SJSA1 (cell line): Measurements from ENCODE around the gene EDAR. TPM values are rescaled to one million over a fixed set of nuclear protein-coding genes. Genes with fewer than 3 reads are reported as not detected.

Experiments
- DNase-seq, 2 experiments: peaks; one replicate each; pipeline ENCODE4 v3.0.0-alpha.2; 2015 to 2020; ENCODE audit warnings: low spot score in 2 of 2, low read depth in 1 of 2
- H3K27ac ChIP-seq: fragments of 250-450 bp; sonication (Bioruptor Pico); 2 replicates; pipeline ENCODE4 v1.5.1; 2020; ENCODE audit warnings: mild to moderate bottlenecking, moderate library complexity
- H3K27me3 ChIP-seq: fragments of 250-450 bp; sonication (Bioruptor Pico); replicated peaks from 2 replicates; pipeline ENCODE4 v1.5.1; 2020; ENCODE audit warnings: mild to moderate bottlenecking, moderate library complexity
- H3K36me3 ChIP-seq: fragments of 250-450 bp; sonication (Bioruptor Pico); 2 replicates; pipeline ENCODE4 v1.5.1; 2020; ENCODE audit warnings: mild to moderate bottlenecking
- H3K4me1 ChIP-seq: fragments of 250-450 bp; sonication (Bioruptor Pico); replicated peaks from 2 replicates; pipeline ENCODE4 v1.6.1; 2021; ENCODE audit warnings: mild to moderate bottlenecking
- H3K4me3 ChIP-seq: fragments of 250-450 bp; sonication (Bioruptor Pico); 2 replicates; pipeline ENCODE4 v1.5.1; 2020; ENCODE audit warnings: mild to moderate bottlenecking
- H3K9me3 ChIP-seq: fragments of 250-450 bp; sonication (Bioruptor Pico); replicated peaks from 2 replicates; pipeline ENCODE4 v1.5.1; 2020; ENCODE audit warnings: mild to moderate bottlenecking
- total RNA-seq: library from RNA; depleted of rRNA; stranded (reverse); fragments of >200 nt; shearing (Covaris generic); gene quantifications from 2 replicates; pipeline ENCODE4 v1.2.3, GENCODE V29; 2014

The EDAR gene
- total RNA-seq, 1 experiment from 2014 or later = not detected

DNA sequence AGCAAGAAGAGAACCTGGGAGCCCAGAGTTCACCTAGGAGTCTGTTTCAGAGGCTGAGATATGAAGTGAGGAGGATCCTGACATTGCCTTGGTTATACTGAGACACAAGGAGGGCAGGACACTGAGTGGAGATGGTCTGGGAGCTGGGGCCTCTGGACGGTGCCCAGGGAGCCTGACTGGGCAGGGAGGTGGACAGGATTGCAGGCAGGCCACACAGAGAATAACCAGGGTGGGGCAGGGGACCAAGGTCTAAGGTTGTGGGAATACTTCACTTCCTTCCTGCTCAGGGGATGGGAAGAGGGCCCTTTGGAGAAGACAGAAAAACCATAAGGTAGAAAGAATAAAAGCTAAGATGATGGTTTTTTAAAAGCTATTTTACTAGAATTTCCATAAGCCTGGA is 18.7 kb downstream of the EDAR start:
- peaks cover 11% of the 10 kb centered on the region for H3K27me3 ChIP-seq
- no peak for DNase-seq
- no peaks in the 10 kb centered on the region for H3K36me3 ChIP-seq
- no peak overlapping the region for H3K27ac ChIP-seq
- no peaks in the 10 kb centered on the region; the same call in 1 of the 2 replicates for H3K4me1 ChIP-seq
- H3K4me3 ChIP-seq = no peak overlapping the region
- H3K9me3 ChIP-seq = no peaks in the 10 kb centered on the region; the same call in 1 of the 2 replicates

GRCh38 chr2:108969856-108970255 is 19.2 kb downstream of the EDAR start:
- Histone ChIP-seq H3K27ac (no peak overlapping the region), H3K36me3 (no peaks in the 10 kb centered on the region), H3K9me3 (no peaks in the 10 kb centered on the region; the same call in 1 of the 2 replicates), H3K4me3 (no peak overlapping the region), H3K27me3 (peaks cover 11% of the 10 kb centered on the region), H3K4me1 (no peaks in the 10 kb centered on the region; the same call in 1 of the 2 replicates)
- DNase-seq = no peak

DNA sequence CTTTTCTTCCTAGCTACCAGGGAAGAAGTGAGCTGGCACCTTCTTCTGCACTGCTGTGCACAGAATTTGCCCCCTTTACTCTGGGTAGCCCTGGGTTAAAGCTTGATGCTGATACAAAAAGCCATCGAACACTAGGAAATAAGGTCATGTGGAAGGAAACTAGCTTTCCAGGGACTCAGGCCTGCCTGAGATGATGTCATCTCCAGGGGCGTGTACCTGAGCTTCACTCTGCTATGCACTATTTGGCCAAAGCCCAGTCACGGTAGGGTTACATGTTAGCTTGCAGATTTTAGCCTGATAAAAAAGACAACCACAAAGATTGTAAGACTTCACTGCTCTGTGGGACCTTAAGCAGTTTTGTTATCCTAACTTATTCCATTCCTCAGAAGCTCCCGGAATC is 20.4 kb downstream of the EDAR start:
- Histone ChIP-seq H3K27ac (no peak overlapping the region), H3K4me1 (no peaks in the 10 kb centered on the region; the same call in 1 of the 2 replicates), H3K9me3 (no peaks in the 10 kb centered on the region; the same call in 1 of the 2 replicates), H3K36me3 (no peaks in the 10 kb centered on the region), H3K4me3 (no peak overlapping the region), H3K27me3 (peaks cover 11% of the 10 kb centered on the region; the same call in 1 of the 2 replicates)
- DNase-seq = no peak

DNA sequence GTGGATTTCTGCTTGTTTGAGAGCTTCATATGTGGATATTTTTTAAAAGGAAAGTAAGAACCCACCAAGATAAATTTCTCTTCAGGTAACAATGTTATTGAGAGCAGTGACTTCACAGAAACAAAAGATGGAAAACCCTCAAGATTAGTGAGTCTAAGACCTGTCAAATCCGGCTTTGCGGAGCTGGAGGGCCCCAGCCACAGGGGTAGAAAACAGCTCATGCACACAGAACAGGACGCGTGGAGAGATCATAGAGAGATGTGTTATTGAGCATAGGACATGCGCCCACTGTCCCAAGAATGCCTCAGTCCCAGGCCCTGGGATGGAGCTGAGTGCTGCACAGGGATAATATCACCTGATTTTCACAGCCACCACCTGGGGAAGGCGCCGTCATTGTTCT is 21.3 kb downstream of the EDAR start:
- Histone ChIP-seq H3K27me3 (peaks cover 11% of the 10 kb centered on the region; the same call in 1 of the 2 replicates), H3K9me3 (no peaks in the 10 kb centered on the region), H3K27ac (no peak overlapping the region), H3K4me1 (no peaks in the 10 kb centered on the region; the same call in 1 of the 2 replicates), H3K4me3 (no peak overlapping the region), H3K36me3 (no peaks in the 10 kb centered on the region)
- DNase-seq = no peak

GRCh38 chr2:108965540-108966289 is 23.3 kb downstream of the EDAR start:
- H3K36me3 ChIP-seq = no peaks in the 10 kb centered on the region
- no peak for DNase-seq
- no peaks in the 10 kb centered on the region for H3K4me1 ChIP-seq
- H3K27ac ChIP-seq = no peak overlapping the region
- no peak overlapping the region for H3K4me3 ChIP-seq
- H3K9me3 ChIP-seq = no peaks in the 10 kb centered on the region
- H3K27me3 ChIP-seq = peaks cover 11% of the 10 kb centered on the region; the same call in 1 of the 2 replicates

DNA sequence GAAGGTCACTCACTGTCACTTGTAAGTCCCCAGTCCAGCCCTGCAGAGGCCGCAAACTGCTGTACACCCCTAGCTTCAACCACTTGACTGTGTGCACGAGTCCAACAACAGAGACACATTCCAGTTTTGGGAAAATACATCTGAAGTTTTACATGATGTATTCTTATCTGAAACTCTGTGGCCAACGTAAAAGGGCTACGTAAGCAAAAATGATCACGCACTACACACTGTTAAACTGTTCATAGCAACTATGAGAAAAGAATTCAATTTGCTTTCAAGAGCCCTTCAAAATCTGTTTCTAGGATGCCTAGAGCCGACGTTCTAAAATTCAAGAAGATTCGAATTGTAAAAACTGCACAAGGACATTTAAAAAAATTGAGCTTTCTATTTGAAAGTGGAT is 26.0 kb downstream of the EDAR start:
- Histone ChIP-seq H3K4me3 (no peak overlapping the region), H3K36me3 (no peaks in the 10 kb centered on the region), H3K27ac (no peak overlapping the region), H3K4me1 (no peaks in the 10 kb centered on the region), H3K27me3 (0 out of 2 replicates have a peak, but pooled peaks cover 5% of the 10 kb centered on the region), H3K9me3 (no peaks in the 10 kb centered on the region)
- no peak for DNase-seq

DNA sequence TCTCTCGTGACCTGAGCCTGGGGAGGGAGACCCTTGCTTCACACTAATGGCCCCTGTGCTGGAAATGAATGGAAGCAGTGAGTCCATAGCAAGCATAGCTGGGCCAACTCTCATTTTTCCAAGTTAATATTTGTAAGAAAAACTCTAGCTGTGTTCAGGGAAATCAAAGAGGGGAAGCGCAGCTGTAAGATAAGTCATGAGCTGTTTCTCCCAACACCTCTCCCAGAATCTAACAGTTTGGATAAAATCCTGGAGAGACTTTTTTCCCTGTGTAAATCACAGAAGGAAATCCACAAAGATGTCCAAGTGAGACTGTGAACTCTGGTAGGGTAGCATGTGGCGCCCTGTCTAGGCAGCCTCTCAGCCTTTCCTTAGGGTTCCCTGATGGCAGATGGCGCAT is 27.2 kb downstream of the EDAR start:
- no peaks in the 10 kb centered on the region for H3K27me3 ChIP-seq
- H3K9me3 ChIP-seq = no peaks in the 10 kb centered on the region
- no peaks in the 10 kb centered on the region for H3K36me3 ChIP-seq
- no peaks in the 10 kb centered on the region for H3K4me1 ChIP-seq
- no peak overlapping the region for H3K4me3 ChIP-seq
- no peak for DNase-seq
- H3K27ac ChIP-seq = no peak overlapping the region

GRCh38 chr2:108960006-108960405 is 29.0 kb downstream of the EDAR start:
- Histone ChIP-seq H3K4me3 (no peak overlapping the region), H3K9me3 (no peaks in the 10 kb centered on the region), H3K36me3 (no peaks in the 10 kb centered on the region), H3K27ac (no peak overlapping the region), H3K27me3 (no peaks in the 10 kb centered on the region), H3K4me1 (no peaks in the 10 kb centered on the region)
- DNase-seq = no peak

DNA sequence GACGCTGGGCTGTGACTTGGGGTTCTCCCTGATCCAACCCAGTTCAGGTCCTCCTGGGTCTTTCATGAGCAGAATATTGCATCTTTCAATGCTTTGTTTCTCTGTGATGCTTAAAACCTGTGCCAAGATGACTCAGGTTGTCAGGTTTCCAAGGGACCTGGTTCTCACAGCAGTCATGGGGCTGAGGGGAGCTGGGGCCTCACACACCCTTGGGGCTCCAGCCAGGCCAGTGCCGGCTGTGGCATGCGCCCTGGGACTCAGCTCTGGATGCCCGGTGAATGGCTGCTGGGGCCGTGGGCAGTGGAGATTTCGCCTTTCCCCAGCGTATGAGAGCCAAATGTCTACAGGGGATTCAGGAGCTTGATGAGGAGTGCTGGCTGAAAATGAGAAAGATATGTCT is 29.6 kb downstream of the EDAR start:
- H3K27me3 ChIP-seq = no peaks in the 10 kb centered on the region
- no peaks in the 10 kb centered on the region for H3K36me3 ChIP-seq
- DNase-seq = no peak
- no peaks in the 10 kb centered on the region for H3K4me1 ChIP-seq
- H3K9me3 ChIP-seq = no peaks in the 10 kb centered on the region
- no peak overlapping the region for H3K27ac ChIP-seq
- no peak overlapping the region for H3K4me3 ChIP-seq

DNA sequence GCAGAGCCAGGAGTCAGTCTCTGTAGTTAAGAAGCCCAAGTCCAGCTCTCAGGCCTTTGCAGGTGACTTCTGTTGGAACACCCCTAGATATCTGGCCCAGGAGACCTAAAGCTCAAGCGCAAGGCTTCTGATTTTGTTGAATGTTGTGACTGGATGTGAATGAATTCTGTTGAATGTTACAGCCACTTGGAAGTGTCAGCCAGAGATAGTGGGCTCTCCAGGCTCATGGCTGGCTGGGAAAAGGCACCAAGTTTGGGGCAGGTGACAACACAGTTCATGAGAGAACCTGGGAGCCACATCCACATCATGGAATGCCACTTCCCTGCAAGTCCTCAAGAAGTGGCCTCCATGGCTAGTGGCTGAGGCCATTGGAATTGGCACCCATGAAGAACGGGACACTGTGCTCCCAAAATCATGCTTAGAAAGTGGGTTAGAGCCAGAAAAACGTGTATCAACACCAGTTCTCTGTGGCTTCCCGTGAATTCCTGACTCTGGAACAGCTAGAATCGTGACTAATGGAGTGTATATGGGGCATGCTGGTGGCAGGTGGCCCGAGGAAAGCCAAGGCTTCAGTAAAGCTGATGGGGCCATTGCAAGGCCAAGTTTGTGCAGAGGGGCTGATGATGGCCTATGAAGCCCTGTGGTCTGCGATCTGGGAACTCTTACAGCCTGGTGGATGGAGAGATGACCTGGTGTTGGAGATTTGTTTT is 30.2 kb downstream of the EDAR start:
- H3K36me3 ChIP-seq = no peaks in the 10 kb centered on the region
- no peak overlapping the region for H3K4me3 ChIP-seq
- no peaks in the 10 kb centered on the region for H3K27me3 ChIP-seq
- no peak overlapping the region for H3K27ac ChIP-seq
- H3K4me1 ChIP-seq = no peaks in the 10 kb centered on the region
- no peaks in the 10 kb centered on the region for H3K9me3 ChIP-seq
- no peak for DNase-seq

GRCh38 chr2:108958002-108958401 is 31.0 kb downstream of the EDAR start:
- H3K4me3 ChIP-seq = no peak overlapping the region
- H3K9me3 ChIP-seq = no peaks in the 10 kb centered on the region; the same call in 1 of the 2 replicates
- no peak overlapping the region for H3K27ac ChIP-seq
- H3K4me1 ChIP-seq = no peaks in the 10 kb centered on the region
- H3K36me3 ChIP-seq = no peaks in the 10 kb centered on the region
- DNase-seq = no peak
- H3K27me3 ChIP-seq = no peaks in the 10 kb centered on the region

DNA sequence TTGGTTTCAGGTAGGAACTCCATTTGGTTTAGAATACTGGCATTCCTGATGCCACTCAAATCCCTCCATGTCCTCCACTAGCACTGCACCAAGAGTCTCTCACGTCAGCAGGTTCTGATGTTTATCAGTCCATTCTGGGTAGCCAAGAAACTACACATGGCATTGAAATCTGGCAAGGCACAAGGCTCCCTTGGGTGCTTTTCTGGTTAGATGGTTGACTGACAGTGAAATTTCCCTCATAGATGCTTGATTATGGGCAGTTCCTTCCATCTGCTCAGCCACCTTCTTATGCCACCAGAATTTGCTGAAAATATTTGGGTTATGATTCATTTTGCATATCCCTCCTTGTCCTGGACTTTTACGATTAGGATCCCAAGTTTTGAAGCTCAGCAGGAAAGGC is 32.6 kb downstream of the EDAR start:
- Histone ChIP-seq H3K9me3 (no peaks in the 10 kb centered on the region; the same call in 1 of the 2 replicates), H3K4me3 (no peak overlapping the region)

DNA sequence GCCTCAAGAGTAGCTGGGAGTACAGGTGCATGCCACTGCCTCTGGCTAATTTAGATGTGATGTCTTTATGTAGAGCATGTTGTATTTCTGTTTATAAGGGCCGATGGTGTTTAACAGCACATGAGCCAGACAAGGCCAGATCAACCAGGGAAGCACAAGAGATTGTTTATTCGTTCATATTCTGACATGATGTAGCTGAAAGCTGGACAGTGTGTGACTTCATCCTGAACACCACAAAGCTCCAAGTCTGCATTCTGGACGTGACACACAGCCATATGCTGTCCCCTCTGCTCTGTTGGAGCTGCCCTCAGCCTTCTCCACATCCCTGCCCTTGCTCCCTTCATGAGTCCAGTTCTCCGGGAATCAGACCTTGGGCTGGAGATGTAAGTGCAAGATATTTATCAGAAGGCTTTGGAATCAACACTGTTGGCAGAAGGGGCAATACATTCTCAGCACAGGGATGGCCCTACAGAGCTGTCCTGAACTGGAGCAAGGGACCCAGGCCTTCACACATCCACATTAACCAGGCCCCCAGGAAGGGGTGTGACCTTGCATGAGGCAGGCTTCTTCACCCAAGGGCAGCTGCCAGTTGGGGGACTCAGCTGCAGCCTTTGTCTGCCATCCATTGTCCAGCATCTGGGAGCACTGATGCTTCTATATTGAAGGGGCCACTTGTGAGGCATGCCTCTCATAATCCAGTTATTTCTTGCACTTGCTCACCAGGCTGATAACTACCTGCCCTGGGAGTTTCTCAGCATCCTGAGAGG is 38.5 kb downstream of the EDAR start:
- no peaks in the 10 kb centered on the region for H3K4me1 ChIP-seq
- H3K9me3 ChIP-seq = peaks cover 2% of the 10 kb centered on the region
- H3K4me3 ChIP-seq = no peak overlapping the region
- no peak overlapping the region for H3K27ac ChIP-seq
- DNase-seq = no peak
- H3K36me3 ChIP-seq = no peaks in the 10 kb centered on the region
- 0 out of 2 replicates have a peak, but pooled peaks cover 3% of the 10 kb centered on the region for H3K27me3 ChIP-seq

More for the DNA sequence above, 32.6 kb downstream of the EDAR start:
- 0 out of 2 replicates have a peak, but pooled peaks cover 3% of the 10 kb centered on the region for H3K27me3 ChIP-seq
- DNase-seq = no peak
- no peaks in the 10 kb centered on the region for H3K36me3 ChIP-seq
- no peaks in the 10 kb centered on the region for H3K4me1 ChIP-seq
- no peak overlapping the region for H3K27ac ChIP-seq
